IMR-90 (cell line): ENCODE results near the gene ARHGAP18. TPM values are rescaled to one million over a fixed set of nuclear protein-coding genes. Genes with fewer than 3 reads are reported as not detected.
A peak's percentile ranks its signal among the peaks of the same experiment; 100 is the strongest.

Experiments
- ATAC-seq: fragments of 200-7000 bp; cut with Tn5 transposase; 2 replicates; pipeline ENCODE4 v1.9.1; 2020; ENCODE audit warnings: low read depth, mild to moderate bottlenecking, moderate library complexity
- BruUV-seq: library from RNA; stranded (reverse); fragments of 400-500 nt; replicated peaks from 2 replicates; lab custom pipeline; 2021; lab: Mats Ljungman, UMichigan
- CTCF ChIA-PET: fragments of 300-600 bp; formaldehyde crosslinking; extraction: SDS; loops from one replicate; lab custom pipeline; 2021; ENCODE audit warnings: antibody characterized with exemption; lab: Yijun Ruan, JAX
- POLR2A ChIA-PET: fragments of 300-600 bp; sonication (Branson Sonifier 250); formaldehyde crosslinking; loops from one replicate; lab custom pipeline; 2022; ENCODE audit warnings: antibody characterized with exemption; ENCODE audit not compliant: unreplicated experiment; lab: Charles Lee
- DNase-seq: peaks from one replicate; pipeline ENCODE4 v3.0.0; 2013
- H2AFZ ChIP-seq: replicated peaks from 2 replicates; pipeline ENCODE3; 2013; ENCODE audit warnings: low read length, mild to moderate bottlenecking; ENCODE audit not compliant: poor library complexity
- H2AK5ac ChIP-seq: 2 replicates; pipeline ENCODE4 v1.6.1; 2013; ENCODE audit warnings: low read depth, low read length, inconsistent platforms
- H2AK9ac ChIP-seq: replicated peaks from 2 replicates; pipeline ENCODE3; 2013; ENCODE audit warnings: mild to moderate bottlenecking, low read depth, low read length, moderate library complexity; ENCODE audit not compliant: poor library complexity
- H2BK120ac ChIP-seq: 2 replicates; pipeline ENCODE4 v1.6.1; 2013; ENCODE audit warnings: low read depth, low read length, inconsistent platforms
- H2BK15ac ChIP-seq: 3 replicates; pipeline ENCODE4 v1.6.1; 2013; ENCODE audit warnings: low read depth, low read length, inconsistent platforms
- H2BK20ac ChIP-seq: 2 replicates; pipeline ENCODE4 v1.6.1; 2013; ENCODE audit warnings: low read depth, mild to moderate bottlenecking, inconsistent platforms, low read length, moderate library complexity
- H2BK5ac ChIP-seq: 2 replicates; pipeline ENCODE4 v1.6.1; 2013; ENCODE audit warnings: mild to moderate bottlenecking, low read depth, low read length, inconsistent platforms; ENCODE audit not compliant: poor library complexity, severe bottlenecking
- H3K14ac ChIP-seq: replicated peaks from 2 replicates; pipeline ENCODE4 v1.6.1; 2013; ENCODE audit warnings: low read depth, low read length, inconsistent platforms
- H3K18ac ChIP-seq: 2 replicates; pipeline ENCODE4 v1.6.1; 2013; ENCODE audit warnings: low read depth, low read length, control low read depth
- H3K23ac ChIP-seq: 2 replicates; pipeline ENCODE4 v1.6.1; 2013; ENCODE audit warnings: low read depth, low read length, inconsistent platforms
- H3K27ac ChIP-seq: 2 replicates; pipeline ENCODE4 v1.5.1; 2013; ENCODE audit warnings: mild to moderate bottlenecking, control low read depth, low read length; ENCODE audit not compliant: insufficient read depth
- H3K27me3 ChIP-seq: 2 replicates; pipeline ENCODE4 v1.6.1; 2013; ENCODE audit warnings: low read length; ENCODE audit not compliant: control insufficient read depth, insufficient read depth
- H3K36me3 ChIP-seq: 2 replicates; pipeline ENCODE4 v1.6.1; 2013; ENCODE audit warnings: low read length, mixed read lengths; ENCODE audit not compliant: control insufficient read depth, insufficient read depth
- H3K4ac ChIP-seq: 2 replicates; pipeline ENCODE4 v1.6.1; 2013; ENCODE audit warnings: low read depth, low read length, inconsistent platforms
- H3K4me1 ChIP-seq: 2 replicates; pipeline ENCODE4 v1.6.1; 2013; ENCODE audit warnings: low read length, mixed read lengths; ENCODE audit not compliant: control insufficient read depth, insufficient read depth
- H3K4me2 ChIP-seq: 2 replicates; pipeline ENCODE4 v1.6.1; 2013; ENCODE audit warnings: low read depth, mild to moderate bottlenecking, control low read depth, low read length, moderate library complexity
- H3K4me3 ChIP-seq: 2 replicates; pipeline ENCODE4 v1.5.1; 2013; ENCODE audit warnings: low read depth, mild to moderate bottlenecking, control low read depth, low read length, moderate library complexity; ENCODE audit not compliant: insufficient read depth
- H3K56ac ChIP-seq: 2 replicates; pipeline ENCODE4 v1.6.1; 2013; ENCODE audit warnings: low read length, inconsistent platforms; ENCODE audit not compliant: insufficient read depth; ENCODE audit errors: extremely low read depth
- H3K79me1 ChIP-seq, 2 experiments: 2 replicates each; pipeline ENCODE4 v1.6.1; 2013; ENCODE audit warnings: low read length in 2 of 2, inconsistent platforms in 1 of 2, low read depth in 1 of 2
- H3K9ac ChIP-seq: 2 replicates; pipeline ENCODE4 v1.6.1; 2013; ENCODE audit warnings: low read depth, low read length, control low read depth
- H3K9me1 ChIP-seq: 2 replicates; pipeline ENCODE4 v1.6.1; 2013; ENCODE audit warnings: low read length, inconsistent platforms; ENCODE audit not compliant: insufficient read depth
- H3K9me3 ChIP-seq: 2 replicates; pipeline ENCODE4 v1.6.1; 2013; ENCODE audit warnings: low read length; ENCODE audit not compliant: control insufficient read depth, insufficient read depth
- H4K20me1 ChIP-seq: 2 replicates; pipeline ENCODE4 v1.6.1; 2013; ENCODE audit warnings: low read length, inconsistent platforms; ENCODE audit not compliant: insufficient read depth
- H4K5ac ChIP-seq: 2 replicates; pipeline ENCODE4 v1.6.1; 2013; ENCODE audit warnings: mild to moderate bottlenecking, low read depth, low read length, control low read depth
- H4K8ac ChIP-seq, 2 experiments: 2 replicates each; pipeline ENCODE4 v1.6.1; 2013; ENCODE audit warnings: low read depth in 2 of 2, low read length in 2 of 2, control low read depth in 1 of 2, inconsistent platforms in 1 of 2
- H4K91ac ChIP-seq: 2 replicates; pipeline ENCODE4 v1.6.1; 2013; ENCODE audit warnings: low read depth, low read length, inconsistent platforms; ENCODE audit not compliant: insufficient read depth
- CEBPB ChIP-seq: IDR thresholded peaks from 2 replicates; pipeline ENCODE4 v1.6.1; 2012; ENCODE audit warnings: low read depth, low read length, improper control_type of control experiment
- CHD1 ChIP-seq: IDR thresholded peaks from 2 replicates; pipeline ENCODE4 v1.6.1; 2012; ENCODE audit warnings: low read depth, low read length, improper control_type of control experiment
- FOS ChIP-seq: fragments of 150-350 bp; IDR thresholded peaks from 2 replicates; pipeline ENCODE4 v1.6.1; 2016; ENCODE audit warnings: low read depth, low read length
- MAZ ChIP-seq: IDR thresholded peaks from 2 replicates; pipeline ENCODE4 v1.6.1; 2012; ENCODE audit warnings: low read depth, mild to moderate bottlenecking, low read length, improper control_type of control experiment, moderate library complexity, borderline replicate concordance
- MXI1 ChIP-seq: IDR thresholded peaks from 2 replicates; pipeline ENCODE4 v1.6.1; 2012; ENCODE audit warnings: low read depth, mild to moderate bottlenecking, low read length, moderate library complexity, borderline replicate concordance
- NFE2L2 ChIP-seq: fragments of 150-350 bp; IDR thresholded peaks from 2 replicates; pipeline ENCODE4 v1.6.1; 2016; ENCODE audit warnings: low read depth, mild to moderate bottlenecking, low read length
- RCOR1 ChIP-seq: IDR thresholded peaks from 2 replicates; pipeline ENCODE4 v1.6.1; 2012; ENCODE audit warnings: mild to moderate bottlenecking, low read length, improper control_type of control experiment; ENCODE audit not compliant: insufficient replicate concordance
- SMC3 ChIP-seq: fragments of 150-350 bp; IDR thresholded peaks from 2 replicates; pipeline ENCODE4 v1.6.1; 2016; ENCODE audit warnings: low read depth, mild to moderate bottlenecking, antibody characterized with exemption, low read length, moderate library complexity
- WGBS, 2 experiments: methylation state at CpG; one replicate each; pipeline versions ENCODE4 v1.1.5 to v1.1.7; 2013; ENCODE audit warnings: missing lambda C conversion rate in 2 of 2; ENCODE audit not compliant: insufficient read length in 1 of 2; ENCODE audit errors: extremely low coverage in 2 of 2; 5-methylcytosine and 5-hydroxymethylcytosine counted together
- dilution Hi-C: fragments of 300-500 bp; cut with HindIII; formaldehyde crosslinking; loops from one replicate; pipeline ENCODE4 v1.14.3; 2018; ENCODE audit warnings: low sequenced_read_pairs; ENCODE audit not compliant: unreplicated experiment
- in situ Hi-C: fragments of 300-500 bp; cut with MboI; formaldehyde crosslinking; loops from 3 replicates; pipeline ENCODE4 v1.14.3; 2019; ENCODE audit warnings: low sequenced_read_pairs, inconsistent platforms, mixed read lengths
- intact Hi-C: fragments of 100-400 bp; cut with micrococcal nuclease; formaldehyde crosslinking; loops from 2 replicates; pipeline ENCODE4 v1.10.0; 2022
- polyA plus RNA-seq, 3 experiments: library from polyadenylated mRNA; depleted of rRNA; stranded (reverse); fragments of >200 nt; gene quantifications; 2 replicates each; pipeline ENCODE4 v1.2.3, GENCODE V29; 2012; ENCODE audit warnings: low replicate concordance in 1 of 3
- total RNA-seq: library from RNA; depleted of rRNA; stranded (reverse); fragments of >200 nt; gene quantifications from 2 replicates; pipeline ENCODE4 v1.2.3, GENCODE V29; 2012
- TF ChIP-seq, protein P1 (sequence below): fragments of 150-350 bp; IDR thresholded peaks from 2 replicates; pipeline ENCODE4 v1.6.1; 2017; ENCODE audit warnings: mild to moderate bottlenecking, antibody characterized with exemption, low read length, low read depth
- TF ChIP-seq, protein P2 (sequence below): fragments of 150-350 bp; IDR thresholded peaks from 2 replicates; pipeline ENCODE4 v1.6.1; 2016; ENCODE audit warnings: low read depth, mild to moderate bottlenecking, low read length, moderate library complexity, borderline replicate concordance

The ARHGAP18 gene
- total and polyA plus RNA-seq, 2 of the 4 experiments (the other 2 are of a cell fraction), result 6.2 to 17.0 TPM

DNA sequence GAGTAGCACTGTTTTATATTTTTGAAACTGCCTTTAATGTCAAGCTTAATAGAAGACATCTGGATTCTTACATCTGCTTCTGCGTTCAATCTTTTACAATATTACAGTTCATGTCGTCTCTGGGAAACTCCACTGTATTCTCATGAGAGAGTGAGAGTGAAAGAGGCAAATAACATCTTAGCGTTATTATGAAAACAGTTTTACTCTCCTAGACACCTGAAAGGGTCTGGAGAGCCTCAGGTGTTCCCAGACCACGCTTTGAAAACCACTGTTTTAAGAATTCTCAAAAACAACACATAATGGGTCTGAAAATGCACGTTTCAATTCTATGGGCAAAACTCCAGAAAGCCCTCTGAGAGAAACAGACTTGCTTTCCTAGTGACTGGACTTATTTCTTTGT lies 63.3 kb downstream of the ARHGAP18 start:
- in situ Hi-C loops, result no loop called here
- CTCF ChIA-PET, result interaction anchor here (1.1 kb wide), 1 partner anchor 37 kb away, joined by 3 read pairs; no protein-coding TSS in a partner anchor
- peak; percentile 27 for DNase-seq

More for the DNA sequence above, 63.3 kb downstream of the ARHGAP18 start:
- H2BK15ac ChIP-seq, result no peak overlapping the region; the same call in 2 of the 3 replicates
- H3K9ac ChIP-seq, result peak overlapping the region; percentile 29; the same call in 1 of the 2 replicates
- H3K9me1 ChIP-seq, result peaks cover 6% of the 10 kb centered on the region
- no peak overlapping the region for H2BK5ac ChIP-seq
- ATAC-seq, result no peak
- H4K91ac ChIP-seq, result no peak overlapping the region; the same call in 1 of the 2 replicates
- peak overlapping the region; percentile 50 for H3K14ac ChIP-seq
- peak overlapping the region; percentile 63; the same call in 1 of the 2 replicates for H2BK120ac ChIP-seq
- dilution Hi-C loops, result no loop called here
- no peaks in the 10 kb centered on the region for H3K36me3 ChIP-seq
- peak overlapping the region; percentile 64 to 77; a peak in 3 of 4 replicates for H4K8ac ChIP-seq
- H3K79me1 ChIP-seq, result peaks cover 34 to 39% of the 10 kb centered on the region in 2 experiments
- intact Hi-C loops, result no loop called here
- POLR2A ChIA-PET, result no interaction called here
- no peaks in the 10 kb centered on the region for H3K27me3 ChIP-seq
- peak overlapping the region; percentile 2; the same call in 1 of the 2 replicates for H3K23ac ChIP-seq
- H3K56ac ChIP-seq, result no peak overlapping the region
- WGBS, 2 experiments, result no CpG with 5 or more reads among the region's 5 CpGs
- H3K27ac ChIP-seq, result no peak overlapping the region
- H3K4ac ChIP-seq, result peak overlapping the region; percentile 14; the same call in 1 of the 2 replicates
- peak overlapping the region; percentile 93 for H4K5ac ChIP-seq
- BruUV-seq, result no TSS peak
- peak overlapping the region; percentile 43; the same call in 1 of the 2 replicates for H2BK20ac ChIP-seq
- H2AK5ac ChIP-seq, result no peak overlapping the region
- H3K4me3 ChIP-seq, result no peak overlapping the region; the same call in 1 of the 2 replicates
- TF ChIP-seq FOS, result no peak
- no peak for TF ChIP-seq CHD1
- no peak for TF ChIP-seq CEBPB
- TF ChIP-seq RCOR1, result no peak
- no peak for TF ChIP-seq NFE2L2
- TF ChIP-seq, protein P1, sequence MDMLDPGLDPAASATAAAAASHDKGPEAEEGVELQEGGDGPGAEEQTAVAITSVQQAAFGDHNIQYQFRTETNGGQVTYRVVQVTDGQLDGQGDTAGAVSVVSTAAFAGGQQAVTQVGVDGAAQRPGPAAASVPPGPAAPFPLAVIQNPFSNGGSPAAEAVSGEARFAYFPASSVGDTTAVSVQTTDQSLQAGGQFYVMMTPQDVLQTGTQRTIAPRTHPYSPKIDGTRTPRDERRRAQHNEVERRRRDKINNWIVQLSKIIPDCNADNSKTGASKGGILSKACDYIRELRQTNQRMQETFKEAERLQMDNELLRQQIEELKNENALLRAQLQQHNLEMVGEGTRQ, result no peak
- TF ChIP-seq MXI1, result no peak
- TF ChIP-seq MAZ, result no peak
- TF ChIP-seq SMC3, result no peak
- TF ChIP-seq, protein P2, sequence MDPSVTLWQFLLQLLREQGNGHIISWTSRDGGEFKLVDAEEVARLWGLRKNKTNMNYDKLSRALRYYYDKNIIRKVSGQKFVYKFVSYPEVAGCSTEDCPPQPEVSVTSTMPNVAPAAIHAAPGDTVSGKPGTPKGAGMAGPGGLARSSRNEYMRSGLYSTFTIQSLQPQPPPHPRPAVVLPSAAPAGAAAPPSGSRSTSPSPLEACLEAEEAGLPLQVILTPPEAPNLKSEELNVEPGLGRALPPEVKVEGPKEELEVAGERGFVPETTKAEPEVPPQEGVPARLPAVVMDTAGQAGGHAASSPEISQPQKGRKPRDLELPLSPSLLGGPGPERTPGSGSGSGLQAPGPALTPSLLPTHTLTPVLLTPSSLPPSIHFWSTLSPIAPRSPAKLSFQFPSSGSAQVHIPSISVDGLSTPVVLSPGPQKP, result no peak
- peaks cover 17% of the 10 kb centered on the region for H3K4me1 ChIP-seq
- H3K9me3 ChIP-seq, result no peaks in the 10 kb centered on the region
- H3K4me2 ChIP-seq, result peak overlapping the region; percentile 95
- no peak overlapping the region for H2AFZ ChIP-seq
- H3K18ac ChIP-seq, result peak overlapping the region; percentile 94
- H2AK9ac ChIP-seq, result no peak overlapping the region
- H4K20me1 ChIP-seq, result no peaks in the 10 kb centered on the region
